GM20000 (cell line): ENCODE data around the gene FKBP4.

Source experiments
- DNase-seq: peaks from one replicate; pipeline ENCODE4 v3.0.0; 2012; ENCODE audit warnings: low spot score
- TF ChIP-seq, protein P1 (sequence below): IDR thresholded peaks from 2 replicates; pipeline ENCODE4 v1.5.1; 2012; ENCODE audit warnings: mild to moderate bottlenecking, control low read depth; ENCODE audit errors: extremely low read depth, missing control alignments

Gene FKBP4

DNA sequence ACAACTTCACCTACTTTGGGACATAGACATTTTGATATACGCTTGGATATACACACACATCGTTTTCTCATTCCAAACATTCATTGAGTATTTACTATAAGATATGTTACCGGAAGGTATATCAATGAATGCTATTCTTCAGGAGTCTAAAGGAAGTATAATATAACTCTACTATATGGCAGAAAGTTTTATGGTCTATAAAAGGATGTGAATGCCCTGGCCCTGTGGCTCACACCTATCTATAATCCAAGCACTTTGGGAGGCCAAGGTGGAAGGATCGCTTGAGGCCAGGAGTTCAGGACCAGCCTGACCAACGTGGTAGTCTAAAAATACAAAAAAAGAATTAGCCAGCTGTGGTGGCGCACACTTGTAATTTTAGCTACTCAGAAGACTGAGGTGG is 34.5 kb downstream of the FKBP4 start:
- TF ChIP-seq, protein P1, sequence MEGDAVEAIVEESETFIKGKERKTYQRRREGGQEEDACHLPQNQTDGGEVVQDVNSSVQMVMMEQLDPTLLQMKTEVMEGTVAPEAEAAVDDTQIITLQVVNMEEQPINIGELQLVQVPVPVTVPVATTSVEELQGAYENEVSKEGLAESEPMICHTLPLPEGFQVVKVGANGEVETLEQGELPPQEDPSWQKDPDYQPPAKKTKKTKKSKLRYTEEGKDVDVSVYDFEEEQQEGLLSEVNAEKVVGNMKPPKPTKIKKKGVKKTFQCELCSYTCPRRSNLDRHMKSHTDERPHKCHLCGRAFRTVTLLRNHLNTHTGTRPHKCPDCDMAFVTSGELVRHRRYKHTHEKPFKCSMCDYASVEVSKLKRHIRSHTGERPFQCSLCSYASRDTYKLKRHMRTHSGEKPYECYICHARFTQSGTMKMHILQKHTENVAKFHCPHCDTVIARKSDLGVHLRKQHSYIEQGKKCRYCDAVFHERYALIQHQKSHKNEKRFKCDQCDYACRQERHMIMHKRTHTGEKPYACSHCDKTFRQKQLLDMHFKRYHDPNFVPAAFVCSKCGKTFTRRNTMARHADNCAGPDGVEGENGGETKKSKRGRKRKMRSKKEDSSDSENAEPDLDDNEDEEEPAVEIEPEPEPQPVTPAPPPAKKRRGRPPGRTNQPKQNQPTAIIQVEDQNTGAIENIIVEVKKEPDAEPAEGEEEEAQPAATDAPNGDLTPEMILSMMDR, result no peak
- DNase-seq, result no peak

DNA sequence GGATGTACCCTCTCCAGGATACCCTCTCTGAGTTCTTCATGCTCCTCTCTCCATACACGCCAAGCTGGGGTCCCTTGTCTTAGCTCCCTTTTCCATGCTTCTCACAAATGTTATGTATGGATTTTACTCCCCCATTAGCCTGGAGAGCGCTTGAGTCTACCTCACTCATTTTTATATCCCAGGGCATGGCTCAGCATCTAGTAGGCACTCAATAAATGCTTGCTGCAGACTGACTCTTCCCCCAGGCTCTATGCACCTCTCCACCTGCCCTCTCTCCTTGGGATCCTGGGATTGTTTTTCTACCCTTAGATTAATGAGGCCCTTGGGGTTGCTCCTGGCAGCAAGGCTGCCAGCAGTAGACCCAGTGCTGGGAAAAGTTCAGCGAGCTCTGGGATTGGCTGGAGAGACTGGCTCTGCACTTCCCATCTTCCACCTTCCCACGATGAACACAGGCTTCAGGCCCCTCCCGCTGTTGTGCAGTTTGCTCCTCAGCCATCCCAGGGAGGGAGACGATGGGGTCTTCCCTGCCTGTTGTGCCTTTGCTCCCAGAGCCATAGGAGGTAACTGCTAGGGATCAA is 37.9 kb downstream of the FKBP4 start:
- TF ChIP-seq, protein P1, result no peak
- no peak for DNase-seq

DNA sequence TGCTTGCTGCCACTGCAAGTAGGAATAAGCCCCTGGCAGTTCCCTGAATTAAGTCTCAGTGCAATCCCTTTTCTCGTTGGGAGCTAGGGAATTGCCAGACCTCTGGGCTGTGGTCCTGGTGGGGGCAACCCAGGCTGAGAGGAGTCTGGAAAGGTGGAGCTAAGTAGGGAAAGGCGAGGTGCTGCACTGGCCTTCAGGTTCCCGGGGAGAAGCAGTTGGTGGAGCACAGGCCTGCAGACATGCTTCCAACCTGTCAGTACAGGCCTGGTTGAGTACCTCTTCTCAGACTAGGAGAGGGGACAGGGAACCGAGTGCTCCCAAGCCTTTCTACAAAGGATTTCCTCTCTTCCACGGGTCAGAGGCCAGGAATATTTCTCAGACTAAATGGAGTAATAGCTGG is 38.6 kb downstream of the FKBP4 start:
- DNase-seq, result no peak

DNA sequence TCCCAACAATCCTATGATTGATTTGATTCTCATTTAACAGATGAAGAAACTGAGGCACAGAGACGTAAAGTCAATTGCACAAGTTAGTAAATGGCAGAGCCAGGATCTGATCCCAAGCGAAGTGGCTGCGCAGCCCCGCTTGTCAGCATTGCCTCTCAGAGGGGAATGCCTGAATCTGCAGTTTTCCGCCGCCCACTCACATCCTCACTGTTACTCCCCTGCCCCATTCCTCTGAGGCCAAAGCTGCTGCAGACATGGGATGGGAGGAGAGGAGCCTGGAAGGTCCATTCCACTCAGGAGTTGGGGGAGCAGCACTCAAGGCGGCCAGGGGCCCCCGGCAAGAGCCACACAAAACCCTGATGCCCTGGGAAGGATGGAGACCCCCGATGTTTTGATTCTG is 39.0 kb downstream of the FKBP4 start:
- TF ChIP-seq, protein P1, result no peak
- no peak for DNase-seq

More for the DNA sequence above, 38.6 kb downstream of the FKBP4 start:
- TF ChIP-seq, protein P1, result no peak

DNA sequence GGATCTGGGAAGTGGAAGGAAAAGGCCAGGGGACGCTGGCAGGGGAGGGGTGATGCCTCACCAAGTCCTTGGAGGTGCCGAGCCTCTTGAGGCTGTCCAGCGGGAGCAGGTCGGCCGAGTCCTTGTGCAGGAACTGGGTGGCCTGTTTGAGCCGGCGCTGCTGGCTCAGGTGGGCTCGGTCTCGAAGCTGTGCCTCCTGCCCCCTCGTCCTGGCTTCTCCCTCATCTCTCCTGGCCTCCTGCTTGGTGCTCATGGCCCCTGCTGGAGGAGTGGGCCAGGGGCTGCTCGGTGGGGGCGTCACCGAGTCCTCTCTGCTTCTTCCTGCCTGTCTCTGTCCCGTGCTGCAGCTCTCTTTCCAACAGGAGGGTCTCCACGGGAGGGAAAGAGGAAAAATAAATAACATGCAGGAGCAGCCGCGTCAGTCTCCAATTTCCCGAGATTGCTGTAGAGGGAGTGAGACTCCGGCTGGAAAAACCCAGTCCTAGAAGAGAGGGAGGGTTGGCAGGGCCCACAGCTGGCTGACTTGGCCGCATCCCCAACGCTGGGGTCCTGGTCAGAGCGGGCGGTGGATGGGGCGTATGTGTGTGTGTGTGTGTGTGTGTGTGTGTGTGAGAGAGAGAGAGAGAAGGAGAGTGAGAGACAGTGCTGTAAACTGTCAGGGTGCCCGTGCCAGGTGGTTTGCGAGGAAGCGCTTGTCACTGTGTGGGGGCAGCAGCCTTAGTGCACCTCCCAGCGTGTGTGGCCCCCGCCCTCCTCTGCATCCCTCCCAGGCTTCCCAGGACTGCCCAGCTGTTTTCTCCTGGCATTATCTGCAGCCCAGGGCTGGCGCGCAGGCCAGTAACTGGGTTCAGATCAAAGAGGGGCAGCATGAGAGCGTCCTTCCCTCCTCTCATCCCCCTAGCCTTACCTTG is 40.1 kb downstream of the FKBP4 start, which contains the start of gene NRIP2:
TSS of gene NRIP2 (minus strand) at position 455 of the 911 bp plus-strand sequence. CDS start at position 403, 52 bp downstream.
- no peak for DNase-seq

DNA sequence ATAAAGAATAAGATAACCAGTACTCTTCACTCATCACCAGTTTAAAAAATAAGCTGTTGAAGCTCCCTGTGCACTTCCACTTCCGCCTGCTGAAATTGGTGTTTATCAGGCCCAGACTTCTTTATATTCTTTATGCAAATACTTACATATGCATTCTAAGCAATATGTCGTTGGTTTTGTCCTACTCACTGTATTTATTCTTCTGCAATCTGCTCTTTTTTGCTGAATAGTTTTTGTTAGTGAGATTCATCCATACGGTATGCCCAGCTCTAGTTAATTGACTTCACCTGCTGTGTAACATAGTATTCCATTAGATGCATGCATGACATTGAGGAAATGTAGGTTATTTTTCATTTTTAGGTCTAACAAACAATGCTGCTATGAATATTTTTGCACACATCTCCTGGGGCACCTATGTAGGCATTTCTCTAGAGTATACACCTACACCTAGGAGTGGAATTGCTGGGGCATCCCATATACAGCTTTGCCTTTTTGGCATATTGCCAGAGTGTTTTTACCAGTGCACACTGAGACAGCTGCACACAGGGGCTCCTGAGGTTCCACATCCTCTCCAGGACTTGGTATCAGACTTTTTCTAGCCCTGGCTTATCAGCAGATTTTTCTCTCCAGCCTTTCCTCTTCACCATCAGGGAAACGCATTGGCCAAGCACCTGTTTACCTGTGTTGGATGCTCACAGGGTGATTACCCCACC is 41.1 kb downstream of the FKBP4 start:
- DNase-seq, result no peak
- TF ChIP-seq, protein P1, result no peak

More for the DNA sequence above, 40.1 kb downstream of the FKBP4 start, which contains the start of gene NRIP2:
- TF ChIP-seq, protein P1, result no peak
